Neural crest cell (in vitro differentiated cells): ENCODE measurements around the gene GRM4. TPM values are rescaled to one million over a fixed set of nuclear protein-coding genes. Genes with fewer than 3 reads are reported as not detected.

Source experiments
- DNase-seq: peaks from one replicate; pipeline ENCODE4 v3.0.0; 2021; ENCODE audit warnings: low read depth, mixed read lengths, low spot score
- H3K27ac Mint-ChIP-seq: one replicate; pipeline ENCODE4 v1.8.0; 2021; ENCODE audit warnings: mild to moderate bottlenecking, mixed read lengths; ENCODE audit not compliant: unreplicated experiment
- H3K27me3 Mint-ChIP-seq: 2 replicates; pipeline ENCODE4 v1.8.0; 2021; ENCODE audit warnings: low read depth, mild to moderate bottlenecking, mixed read lengths
- H3K36me3 Mint-ChIP-seq: 2 replicates; pipeline ENCODE4 v1.8.0; 2021; ENCODE audit warnings: low read depth, mild to moderate bottlenecking, mixed read lengths
- H3K4me1 Mint-ChIP-seq: 2 replicates; pipeline ENCODE4 v1.8.0; 2021; ENCODE audit warnings: mixed read lengths
- H3K4me3 Mint-ChIP-seq: one replicate; pipeline ENCODE4 v1.8.0; 2021; ENCODE audit warnings: mild to moderate bottlenecking, mixed read lengths
- H3K9me3 Mint-ChIP-seq: 2 replicates; pipeline ENCODE4 v1.8.0; 2021; ENCODE audit warnings: mixed read lengths
- total RNA-seq: library from RNA; stranded (reverse); gene quantifications from 2 replicates; pipeline ENCODE4 v1.2.1, GENCODE V29; 2021
- TF ChIP-seq, protein P1 (sequence below): fragments of 200-600 bp; sonication (generic); conservative IDR thresholded peaks from 2 replicates; pipeline ENCODE4 v1.5.0; 2021; ENCODE audit warnings: antibody characterized with exemption, mild to moderate bottlenecking

GRM4 gene
- total RNA-seq, 1 donor from 2014 or later = not detected

- Mint-ChIP-seq H3K4me3 (peak overlapping the region; percentile 62), H3K36me3 (no peaks in the 10 kb centered on the region), H3K27ac (no peak overlapping the region), H3K4me1 (peaks cover 4% of the 10 kb centered on the region), H3K27me3 (peaks cover 93% of the 10 kb centered on the region), H3K9me3 (no peaks in the 10 kb centered on the region)
- DNase-seq = no peak
- TF ChIP-seq, protein P1, sequence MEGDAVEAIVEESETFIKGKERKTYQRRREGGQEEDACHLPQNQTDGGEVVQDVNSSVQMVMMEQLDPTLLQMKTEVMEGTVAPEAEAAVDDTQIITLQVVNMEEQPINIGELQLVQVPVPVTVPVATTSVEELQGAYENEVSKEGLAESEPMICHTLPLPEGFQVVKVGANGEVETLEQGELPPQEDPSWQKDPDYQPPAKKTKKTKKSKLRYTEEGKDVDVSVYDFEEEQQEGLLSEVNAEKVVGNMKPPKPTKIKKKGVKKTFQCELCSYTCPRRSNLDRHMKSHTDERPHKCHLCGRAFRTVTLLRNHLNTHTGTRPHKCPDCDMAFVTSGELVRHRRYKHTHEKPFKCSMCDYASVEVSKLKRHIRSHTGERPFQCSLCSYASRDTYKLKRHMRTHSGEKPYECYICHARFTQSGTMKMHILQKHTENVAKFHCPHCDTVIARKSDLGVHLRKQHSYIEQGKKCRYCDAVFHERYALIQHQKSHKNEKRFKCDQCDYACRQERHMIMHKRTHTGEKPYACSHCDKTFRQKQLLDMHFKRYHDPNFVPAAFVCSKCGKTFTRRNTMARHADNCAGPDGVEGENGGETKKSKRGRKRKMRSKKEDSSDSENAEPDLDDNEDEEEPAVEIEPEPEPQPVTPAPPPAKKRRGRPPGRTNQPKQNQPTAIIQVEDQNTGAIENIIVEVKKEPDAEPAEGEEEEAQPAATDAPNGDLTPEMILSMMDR = no peak
Measured at GRCh38 chr6:34143196-34143883, 2.5 kb downstream of the GRM4 start.

DNA sequence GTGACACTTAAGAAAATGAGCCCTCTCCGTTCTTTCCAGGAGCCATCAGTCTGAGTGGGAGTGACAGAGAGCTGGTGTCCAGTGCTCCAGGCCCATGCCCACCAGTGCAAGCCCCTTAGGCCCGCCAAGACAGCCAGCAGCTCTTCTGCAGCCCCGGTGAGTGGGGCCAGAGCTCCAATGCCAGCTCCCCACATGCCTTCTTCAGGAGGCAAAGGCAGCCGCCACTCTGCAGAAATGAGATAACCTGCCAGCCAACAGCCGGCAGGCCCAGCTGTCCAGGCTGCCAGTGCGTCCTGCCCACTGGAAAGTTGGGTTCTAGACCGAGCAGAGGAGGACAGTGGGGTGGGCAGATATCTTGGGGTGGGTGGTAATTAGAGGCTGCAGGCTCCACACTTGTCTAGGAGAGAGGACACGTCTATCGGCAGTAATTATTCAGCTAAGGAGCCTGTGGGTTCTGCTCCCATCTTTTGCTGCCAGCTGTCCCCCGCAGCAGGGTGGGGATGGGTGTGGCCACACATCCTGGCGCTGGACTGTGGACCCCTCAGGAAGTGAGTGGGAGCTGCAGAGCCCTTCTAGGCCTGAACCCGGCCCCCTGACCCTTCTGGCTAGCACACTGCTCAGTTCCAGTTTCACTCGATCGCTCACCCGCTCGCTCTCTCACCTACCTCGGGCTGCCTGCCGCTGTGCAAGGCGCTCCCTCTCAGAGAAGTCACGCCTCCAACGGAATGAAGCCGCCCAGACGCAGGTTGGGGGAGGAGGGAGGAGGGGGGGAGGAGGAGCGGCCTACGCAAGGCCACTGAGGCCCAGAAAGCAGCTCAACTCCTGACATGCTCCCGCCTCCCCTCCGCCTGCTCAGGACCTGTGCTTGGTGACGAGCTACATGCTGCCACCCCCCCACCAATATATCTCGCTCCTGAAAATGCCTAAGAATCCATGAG, 3.6 kb downstream of the GRM4 start:
- no peak overlapping the region for H3K27ac Mint-ChIP-seq
- H3K36me3 Mint-ChIP-seq = no peaks in the 10 kb centered on the region
- H3K4me3 Mint-ChIP-seq = peak overlapping the region; percentile 62
- H3K9me3 Mint-ChIP-seq = no peaks in the 10 kb centered on the region
- H3K27me3 Mint-ChIP-seq = peaks cover 92% of the 10 kb centered on the region
- H3K4me1 Mint-ChIP-seq = no peaks in the 10 kb centered on the region
- DNase-seq = no peak
- TF ChIP-seq, protein P1 = no peak

DNA sequence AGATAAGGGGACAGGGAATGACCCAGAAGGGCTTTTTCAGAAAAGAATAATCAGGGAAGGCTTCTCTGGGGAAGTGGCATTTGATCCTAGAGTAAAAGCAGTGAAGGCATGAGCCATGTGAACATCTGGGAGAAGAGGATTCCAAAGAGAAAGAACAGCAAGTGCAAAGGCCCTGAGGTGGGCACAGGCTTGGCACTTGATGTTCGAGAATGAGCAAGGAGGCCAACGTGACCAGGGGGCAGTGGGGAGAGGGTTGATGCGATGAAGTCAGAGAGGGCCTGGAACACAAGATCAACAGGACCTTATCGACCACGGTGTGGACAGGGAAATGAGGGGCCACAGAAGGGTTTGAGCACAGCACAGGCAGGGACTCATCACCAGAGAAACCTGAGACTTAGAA, 5.8 kb downstream of the GRM4 start:
- Mint-ChIP-seq H3K9me3 (no peaks in the 10 kb centered on the region), H3K4me3 (peak overlapping the region; percentile 54), H3K27me3 (peaks cover 83% of the 10 kb centered on the region), H3K27ac (no peak overlapping the region), H3K4me1 (no peaks in the 10 kb centered on the region), H3K36me3 (no peaks in the 10 kb centered on the region)
- TF ChIP-seq, protein P1 = no peak
- no peak for DNase-seq

GRCh38 chr6:34138914-34139510, 6.9 kb downstream of the GRM4 start:
- H3K4me1 Mint-ChIP-seq = no peaks in the 10 kb centered on the region
- H3K9me3 Mint-ChIP-seq = no peaks in the 10 kb centered on the region
- H3K4me3 Mint-ChIP-seq = no peak overlapping the region
- no peak for DNase-seq
- no peak overlapping the region for H3K27ac Mint-ChIP-seq
- H3K27me3 Mint-ChIP-seq = peaks cover 78% of the 10 kb centered on the region
- TF ChIP-seq, protein P1 = no peak
- no peaks in the 10 kb centered on the region for H3K36me3 Mint-ChIP-seq

DNA sequence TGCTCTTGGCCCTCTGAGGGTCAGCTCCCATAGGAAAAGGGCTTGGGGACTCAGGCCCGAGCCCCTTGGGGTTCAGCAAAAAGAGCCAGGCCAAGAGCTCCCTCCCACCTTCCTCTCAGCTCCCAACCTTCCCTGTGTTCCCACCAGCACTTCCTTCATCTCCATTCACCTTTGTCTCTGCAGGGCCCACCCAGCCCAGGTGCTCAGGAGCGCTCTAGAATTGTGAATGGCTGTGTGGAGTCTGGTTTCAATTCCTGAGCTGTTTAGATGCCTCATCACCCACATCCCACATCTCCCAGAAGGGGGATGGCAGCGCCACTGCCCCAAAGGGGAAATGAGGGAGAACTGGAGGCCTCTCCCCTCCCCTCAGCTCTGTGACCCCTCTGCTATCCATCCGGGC, 7.7 kb downstream of the GRM4 start:
- H3K9me3 Mint-ChIP-seq = no peaks in the 10 kb centered on the region
- H3K27me3 Mint-ChIP-seq = peaks cover 72% of the 10 kb centered on the region
- no peak overlapping the region for H3K27ac Mint-ChIP-seq
- no peaks in the 10 kb centered on the region for H3K36me3 Mint-ChIP-seq
- H3K4me1 Mint-ChIP-seq = no peaks in the 10 kb centered on the region
- no peak for DNase-seq
- no peak overlapping the region for H3K4me3 Mint-ChIP-seq
- TF ChIP-seq, protein P1 = no peak
